ENCODE data around the gene DAO.

Gene DAO

GRCh38 chr12:108928695-108929094, 48.8 kb downstream of the DAO start:
- no peak for DNase-seq

GRCh38 chr12:108930155-108930554, 50.3 kb downstream of the DAO start:
- DNase-seq = no peak

DNA sequence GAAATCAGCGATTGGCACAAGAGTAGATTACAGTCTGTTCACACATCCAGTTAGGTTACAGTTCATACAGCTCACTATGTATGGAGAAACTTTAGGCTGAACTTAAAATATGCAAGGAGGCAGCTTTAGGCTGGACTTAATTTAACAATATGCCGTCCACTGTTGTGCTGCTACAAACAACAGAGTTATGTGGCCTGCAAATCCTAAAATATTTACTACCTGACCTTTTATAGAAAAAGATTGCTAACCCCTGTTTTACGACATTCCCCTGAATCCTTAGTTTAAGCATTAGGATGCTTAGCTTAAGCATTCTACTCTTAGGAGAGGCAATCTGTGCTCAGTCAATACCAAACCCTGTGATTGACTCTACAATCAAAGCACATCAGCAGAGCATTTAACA, 50.9 kb downstream of the DAO start:
- DNase-seq = no peak

DNA sequence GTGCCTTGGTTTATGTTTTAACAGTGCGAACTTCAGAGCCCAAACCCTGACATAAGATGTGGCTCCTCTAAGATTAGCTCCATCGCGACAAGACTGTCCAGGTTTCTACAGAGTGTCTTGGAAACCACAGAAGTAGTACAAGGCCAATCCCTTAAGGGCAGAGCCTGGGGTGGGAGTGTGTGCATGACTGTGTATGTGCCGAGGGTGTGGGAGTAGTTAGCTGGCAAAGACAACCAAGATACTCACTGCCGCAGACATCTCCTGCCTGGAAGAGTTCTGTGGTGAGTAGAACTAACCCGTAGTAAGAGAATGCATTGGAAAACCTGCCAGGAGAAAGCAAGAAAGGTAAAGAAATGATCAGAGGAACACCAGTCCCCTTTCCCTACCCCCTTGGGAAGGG, 54.1 kb downstream of the DAO start:
- DNase-seq = no peak

DNA sequence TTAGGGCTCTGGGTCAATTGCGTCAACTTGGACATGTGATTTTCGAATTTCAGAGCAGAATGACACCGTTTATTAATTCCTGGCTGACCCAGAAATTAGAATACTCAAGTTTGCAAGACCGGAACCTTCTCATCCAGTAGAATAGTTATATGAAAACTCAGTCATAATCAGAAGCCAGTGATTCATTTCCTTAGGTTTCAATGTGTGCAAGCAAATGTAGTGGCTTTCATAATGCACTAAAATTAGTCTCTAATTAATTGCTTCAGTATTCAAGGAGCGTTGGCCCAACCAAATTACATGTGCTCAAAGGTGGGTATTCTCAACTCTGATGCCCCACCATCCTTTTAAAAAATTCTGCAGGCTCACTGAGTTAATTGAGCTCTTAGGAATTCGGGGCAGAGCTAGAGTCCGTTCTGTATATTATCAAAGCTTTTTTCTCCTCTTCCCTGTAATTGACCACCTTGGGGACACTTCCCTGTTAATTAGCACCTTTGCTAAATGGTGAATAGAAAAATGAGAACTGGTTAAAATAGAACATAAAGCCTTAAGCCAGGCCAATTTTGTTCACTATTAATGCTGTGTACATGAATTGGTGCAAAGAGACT, 55.4 kb downstream of the DAO start:
- no peak for DNase-seq

DNA sequence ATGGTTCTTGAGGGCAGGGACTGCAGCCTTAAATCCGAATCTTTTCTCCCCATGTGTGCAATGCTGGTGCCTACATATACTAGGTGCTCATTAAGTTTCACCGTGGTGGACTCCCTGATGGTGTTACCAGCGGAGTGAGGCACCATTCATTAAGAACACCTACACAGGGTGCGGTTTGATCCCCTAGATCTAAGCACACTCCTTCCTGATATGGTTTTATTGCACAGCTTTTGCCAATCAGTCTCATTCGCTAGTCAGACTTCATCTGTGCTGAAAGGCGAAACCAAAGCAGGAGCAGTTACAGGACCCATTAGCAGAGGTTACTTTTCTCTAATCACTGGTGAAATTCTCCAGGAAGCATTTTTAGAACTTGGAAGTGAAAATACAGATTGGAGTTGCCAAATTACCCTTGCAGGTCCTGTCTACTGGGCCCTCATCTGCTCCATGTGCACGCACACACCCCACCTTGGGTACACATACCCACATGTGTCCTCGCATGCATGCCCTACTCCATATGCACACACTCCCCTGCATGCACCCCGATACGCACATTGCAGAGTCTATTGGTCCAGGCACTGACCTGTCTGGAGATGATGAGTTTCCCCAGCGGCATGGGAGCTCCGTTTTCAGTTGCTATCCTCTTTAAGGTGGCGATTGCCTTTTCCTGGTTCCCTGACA, 58.5 kb downstream of the DAO start:
- no peak for DNase-seq

DNA sequence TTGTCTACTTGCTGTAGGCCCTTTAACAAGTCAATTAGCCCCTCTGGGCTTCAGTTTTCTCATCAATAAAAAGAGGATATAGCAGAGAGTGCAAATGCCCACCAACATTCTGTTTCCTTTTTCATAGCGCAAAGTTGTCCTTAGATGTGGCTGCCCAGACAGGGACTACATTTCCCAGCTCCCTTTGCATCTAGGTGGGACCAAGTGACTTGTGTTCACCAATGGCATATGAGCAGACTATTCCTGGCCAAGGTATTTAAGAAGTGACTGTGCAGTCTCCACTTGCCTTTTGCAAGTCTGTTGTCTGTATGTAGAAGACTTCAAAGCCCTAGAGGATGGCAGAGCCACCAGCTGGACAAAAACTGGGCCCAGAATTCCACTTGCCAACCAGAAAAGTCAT, 59.7 kb downstream of the DAO start:
- DNase-seq = no peak

- no peak for DNase-seq
Measured at GRCh38 chr12:108940138-108940537, 60.2 kb downstream of the DAO start.

DNA sequence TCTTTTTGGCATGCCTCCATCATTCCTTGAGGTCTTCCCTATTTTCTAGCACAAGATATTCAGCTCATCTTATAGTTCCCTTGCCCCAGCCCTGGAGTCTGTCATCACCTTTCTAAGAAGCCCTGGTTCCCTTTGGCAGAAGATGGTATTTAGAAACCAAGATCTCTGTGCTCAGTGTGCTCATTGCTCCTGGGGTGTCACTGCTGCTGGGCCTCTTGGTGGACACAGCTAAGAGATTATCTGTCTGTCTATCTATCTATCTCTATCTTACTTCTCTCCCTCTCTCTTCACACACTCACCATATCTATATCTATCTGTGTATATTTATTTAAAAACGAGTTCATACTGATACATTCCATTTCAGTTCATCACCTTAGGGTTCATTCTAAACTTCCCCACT, 67.2 kb downstream of the DAO start:
- DNase-seq = no peak

- no peak for DNase-seq
Measured at GRCh38 chr12:108948367-108948766, 68.5 kb downstream of the DAO start.

GRCh38 chr12:108949976-108950375, 70.1 kb downstream of the DAO start:
- DNase-seq = no peak

Data from T-helper 9 cell (primary cell).